GM19324 (cell line): Measurements from ENCODE around the gene ZNF821.
"Not testable (repeated sequence)": the region's sequence is repeated elsewhere in the genome, so short reads cannot be mapped to it uniquely, and the experiment has no call there.

Experiments used
- ATAC-seq: cut with Tn5 transposase; IDR thresholded peaks from one replicate; pipeline ENCODE4 v1.9.1; 2021; ENCODE audit warnings: mild to moderate bottlenecking, moderate library complexity; ENCODE audit not compliant: unreplicated experiment, low FRiP score

Gene ZNF821

DNA sequence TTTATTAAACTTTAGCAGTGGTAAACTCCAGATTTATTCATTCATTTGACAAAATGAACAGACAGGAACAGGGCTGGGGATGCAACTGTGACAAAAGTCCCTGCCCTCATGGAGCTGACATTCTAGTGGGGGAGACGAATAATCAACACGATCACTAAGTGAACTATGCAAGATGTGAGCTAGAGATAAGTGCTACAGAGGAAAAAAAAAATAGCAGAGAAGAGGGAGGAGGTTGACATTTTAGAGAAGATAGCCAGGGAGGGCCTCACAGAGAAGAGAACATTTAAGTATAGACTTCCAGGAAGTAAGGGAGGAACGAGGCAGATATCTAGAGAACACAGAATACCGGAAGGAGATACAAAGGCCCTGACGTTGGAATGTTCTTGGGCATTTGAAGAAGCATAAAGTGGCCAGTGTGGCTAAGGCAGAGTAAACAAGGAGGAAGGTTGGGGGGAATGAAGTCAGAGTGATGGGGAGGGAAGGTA is 57.4 kb downstream of the ZNF821 start:
- ATAC-seq = no peak

DNA sequence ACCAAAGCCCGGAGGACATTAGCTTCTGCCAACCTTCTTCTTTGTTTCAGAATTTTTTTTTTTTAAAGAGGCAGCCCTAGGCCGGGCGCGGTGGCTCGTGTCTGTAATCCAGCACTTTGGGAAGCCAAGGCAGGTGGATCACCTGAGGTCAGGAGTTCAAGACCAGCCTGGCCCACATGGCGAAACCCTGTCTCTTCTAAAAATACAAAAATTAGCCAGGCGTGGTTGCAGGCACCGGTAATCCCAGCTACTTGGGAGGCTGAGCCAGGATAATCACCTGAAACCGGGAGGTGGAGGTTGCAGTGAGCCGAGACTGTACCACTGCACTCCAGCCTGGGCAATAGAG is 66.9 kb downstream of the ZNF821 start:
- ATAC-seq = peak; percentile 33

DNA sequence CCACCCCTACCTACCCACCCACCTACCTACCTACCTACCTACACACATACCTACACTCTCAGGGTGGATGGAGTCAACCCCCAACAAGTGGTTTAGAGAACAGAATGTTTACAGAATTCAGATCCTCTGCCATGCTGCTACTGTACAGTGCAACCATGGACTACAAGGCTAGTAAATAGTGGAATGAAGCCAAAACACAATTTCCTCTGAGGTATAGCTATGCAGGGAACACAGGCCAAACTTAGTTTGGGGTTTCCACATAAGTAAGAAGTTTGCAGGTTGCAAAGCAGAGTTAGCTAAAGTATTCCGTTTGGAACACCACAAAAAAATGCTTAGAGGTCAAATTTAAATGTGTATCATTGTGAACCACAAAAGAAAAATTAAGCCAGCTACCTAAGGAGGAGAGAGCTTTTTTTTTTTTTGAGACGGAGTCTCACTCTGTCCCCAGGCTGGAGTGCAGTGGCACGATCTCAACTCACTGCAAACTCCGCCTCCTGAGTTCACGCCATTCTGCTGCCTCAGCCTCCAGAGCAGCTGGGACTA is 72.7 kb downstream of the ZNF821 start:
- ATAC-seq = no peak

DNA sequence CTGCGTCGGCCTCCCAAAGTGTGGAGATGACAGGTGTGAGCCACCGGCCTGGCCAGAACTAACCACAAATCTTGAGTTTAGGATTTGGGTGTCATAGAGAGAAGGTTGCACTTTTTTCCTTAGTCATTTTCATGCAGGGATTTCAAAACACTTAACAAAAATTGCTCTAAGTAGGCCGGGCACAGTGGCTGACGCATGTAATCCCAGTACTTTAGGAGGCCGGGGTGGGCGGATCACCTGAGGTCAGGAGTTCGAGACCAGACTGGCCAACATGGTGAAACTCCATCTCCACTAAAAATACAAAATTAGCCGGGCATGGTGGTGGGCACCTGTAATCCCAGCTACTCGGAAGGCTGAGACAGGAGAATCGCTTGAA is 73.8 kb downstream of the ZNF821 start:
- ATAC-seq = not testable (repeated sequence)
